Stomach (tissue), 4 donors: ENCODE measurements around the gene KCNIP4.

ENCODE experiments used
- CTCF ChIP-seq, 7 experiments: fragments of 450-650 bp in 4 of 7; fragments of 200-600 bp in 3 of 7; sonication (generic) in 3 of 7; IDR thresholded peaks; one replicate each; pipeline ENCODE4 v1.5.1; 2016 to 2019; ENCODE audit warnings: antibody characterized with exemption in 7 of 7, control low read depth in 2 of 7, mild to moderate bottlenecking in 1 of 7
- POLR2A ChIP-seq, 4 donors: fragments of 450-650 bp; IDR thresholded peaks; one replicate each; pipeline ENCODE4 v1.6.1; 2016; ENCODE audit warnings: antibody characterized with exemption in 4 of 4, control low read depth in 2 of 4, mild to moderate bottlenecking in 1 of 4, moderate library complexity in 1 of 4
- POLR2AphosphoS5 ChIP-seq, 3 donors: sonication (generic); formaldehyde crosslinking; IDR thresholded peaks; one replicate each; pipeline ENCODE4 v1.6.1; 2016; ENCODE audit warnings: antibody characterized with exemption in 3 of 3

GRCh38 chr4:20761826-20762225 is 1186.7 kb downstream of the KCNIP4 start:
- TF ChIP-seq CTCF (IDR thresholded peaks at IDR 0.05) (no peak), POLR2AphosphoS5 (IDR thresholded peaks at IDR 0.05) (no peak), POLR2A (IDR thresholded peaks at IDR 0.05) (no peak)
